Suprapubic skin (tissue), 4 donors: ENCODE data around the gene DCTD.

Experiments used
- CTCF ChIP-seq, 2 donors: fragments of 200-600 bp in 1 of 2; fragments of 450-650 bp in 1 of 2; sonication (generic) in 1 of 2; IDR thresholded peaks; one replicate each; pipeline ENCODE4 v1.5.1; 2016 to 2019; ENCODE audit warnings: antibody characterized with exemption in 2 of 2, mild to moderate bottlenecking in 1 of 2, moderate library complexity in 1 of 2
- EP300 ChIP-seq: sonication (generic); formaldehyde crosslinking; IDR thresholded peaks from one replicate; pipeline ENCODE4 v1.6.1; 2017; ENCODE audit warnings: antibody characterized with exemption
- POLR2A ChIP-seq, 2 donors: fragments of 450-650 bp; IDR thresholded peaks; one replicate each; pipeline ENCODE4 v1.6.1; 2017; ENCODE audit warnings: antibody characterized with exemption in 2 of 2, mild to moderate bottlenecking in 2 of 2, moderate library complexity in 2 of 2
- POLR2AphosphoS5 ChIP-seq, 3 donors: sonication (generic); formaldehyde crosslinking; IDR thresholded peaks; one replicate each; pipeline ENCODE4 v1.6.1; 2017; ENCODE audit warnings: antibody characterized with exemption in 3 of 3

- TF ChIP-seq CTCF (IDR thresholded peaks at IDR 0.05) (no peak), POLR2A (IDR thresholded peaks at IDR 0.05) (no peak), POLR2AphosphoS5 (IDR thresholded peaks at IDR 0.05) (no peak), EP300 (no peak)
These were observed 43.0 kb upstream of the DCTD start for GRCh38 chr4:182960228-182960627.
